Lower leg skin (tissue), 4 donors: ENCODE results near the gene DNER. TPM values are rescaled to one million over a fixed set of nuclear protein-coding genes. Genes with fewer than 3 reads are reported as not detected.
A peak's percentile ranks its signal among the peaks of the same experiment; 100 is the strongest.
"Not testable (repeated sequence)": the region's sequence is repeated elsewhere in the genome, so short reads cannot be mapped to it uniquely, and the experiment has no call there.

Source experiments
- DNase-seq, 2 donors: peaks; one replicate each; pipeline ENCODE4 v3.0.0-alpha.2; 2019; ENCODE audit warnings: low spot score in 2 of 2
- H3K4me3 ChIP-seq: fragments of 200-600 bp; sonication (generic); 2 replicates; pipeline ENCODE4 v1.5.1; 2017; ENCODE audit warnings: mild to moderate bottlenecking, low read depth; ENCODE audit not compliant: poor library complexity, severe bottlenecking
- CTCF ChIP-seq, 3 donors: fragments of 450-650 bp; IDR thresholded peaks; one replicate each; pipeline ENCODE4 v1.5.1; 2016; ENCODE audit warnings: antibody characterized with exemption in 3 of 3, mild to moderate bottlenecking in 3 of 3, moderate library complexity in 2 of 3
- POLR2A ChIP-seq, 2 donors: fragments of 450-650 bp; IDR thresholded peaks; one replicate each; pipeline ENCODE4 v1.6.1; 2016 to 2017; ENCODE audit warnings: antibody characterized with exemption in 2 of 2, mild to moderate bottlenecking in 1 of 2, moderate library complexity in 1 of 2
- WGBS, 2 donors: methylation state at CpG; one replicate each; pipeline ENCODE4 v1.1.5; 2018; 5-methylcytosine and 5-hydroxymethylcytosine counted together
- intact Hi-C: fragments of 100-400 bp; cut with DNase I; formaldehyde crosslinking; loops from one replicate; pipeline ENCODE4 v1.15.0; 2023; ENCODE audit warnings: low total_unique reads
- total RNA-seq, 4 donors: library from RNA; depleted of rRNA; stranded (reverse); fragments of >200 nt; gene quantifications; one replicate each; pipeline ENCODE4 v1.1.0, GENCODE V29; 2016

The DNER gene
- total RNA-seq, 4 donors from 2014 or later: 2.8 to 20.1 (median 12.8) TPM

- no peak for DNase-seq
- TF ChIP-seq POLR2A (IDR thresholded peaks at IDR 0.05) (no peak), CTCF (IDR thresholded peaks at IDR 0.05) (no peak)
- 76 to 86% methylated on average over 5 of the region's 5 CpGs for WGBS, 2 donors
- intact Hi-C loops: no loop called here
- no peak overlapping the region for H3K4me3 ChIP-seq
These were observed 10.3 kb downstream of the DNER start for GRCh38 chr2:229703909-229704630.

GRCh38 chr2:229701716-229702115 is 12.6 kb downstream of the DNER start:
- TF ChIP-seq CTCF (IDR thresholded peaks at IDR 0.05): no peak
- no peak for TF ChIP-seq POLR2A (IDR thresholded peaks at IDR 0.05)
- no peak overlapping the region for H3K4me3 ChIP-seq
- DNase-seq: peak in 1 of 2 donors; percentile 20
- WGBS, 2 donors: 43 to 46% methylated on average over 6 of the region's 6 CpGs
- intact Hi-C loops: no loop called here

- TF ChIP-seq POLR2A (IDR thresholded peaks at IDR 0.05): no peak
- no peak for TF ChIP-seq CTCF (IDR thresholded peaks at IDR 0.05)
- intact Hi-C loops: no loop called here
- WGBS, 2 donors: 68 to 83% methylated on average over 2 of the region's 2 CpGs
- H3K4me3 ChIP-seq: no peak overlapping the region
- no peak for DNase-seq
These were observed 13.3 kb downstream of the DNER start for GRCh38 chr2:229701062-229701461.

DNA sequence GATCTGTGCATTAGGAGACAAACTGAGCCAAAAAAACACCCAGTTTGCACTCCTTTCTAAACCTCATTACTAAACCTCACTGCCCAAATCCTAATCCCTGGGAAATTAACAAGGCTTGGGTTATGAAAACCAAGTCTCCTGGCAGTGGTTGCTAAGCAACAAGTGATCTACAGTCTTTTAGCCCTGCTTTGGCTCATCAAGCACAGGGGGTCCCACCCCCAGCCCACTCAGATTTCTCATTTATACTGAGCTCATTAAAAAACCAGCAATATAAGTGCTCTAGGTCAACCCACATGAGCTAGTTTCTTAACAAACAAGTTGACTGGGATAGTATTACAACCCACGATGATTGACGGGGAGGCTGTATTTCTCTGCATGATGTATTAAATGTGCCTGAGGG is 18.4 kb downstream of the DNER start:
- TF ChIP-seq CTCF (IDR thresholded peaks at IDR 0.05): no peak
- no peak for TF ChIP-seq POLR2A (IDR thresholded peaks at IDR 0.05)
- H3K4me3 ChIP-seq: no peak overlapping the region
- WGBS, 2 donors: 90 to 91% methylated on average over 2 of the region's 2 CpGs
- DNase-seq: no peak
- intact Hi-C loops: no loop called here

DNA sequence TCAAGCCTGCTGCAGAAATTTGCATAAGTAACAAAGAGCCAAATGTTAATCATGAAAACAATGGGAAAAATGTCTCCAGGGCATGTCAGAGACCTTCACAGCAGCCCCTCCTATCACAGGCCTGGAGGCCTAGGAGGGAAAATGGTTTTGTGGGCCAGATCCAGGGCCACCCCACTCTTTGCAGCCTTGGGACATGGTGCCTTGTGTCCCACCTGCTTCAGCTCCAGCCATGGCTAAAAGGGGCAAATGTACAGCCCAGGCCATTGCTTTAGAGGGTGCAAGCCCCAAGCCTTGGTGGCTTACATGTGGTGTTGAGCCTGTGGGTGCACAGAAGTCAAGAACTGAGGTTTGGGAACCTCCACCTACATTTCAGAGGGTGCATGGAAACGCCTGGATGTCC is 20.5 kb downstream of the DNER start:
- DNase-seq, intact Hi-C loops, H3K4me3 ChIP-seq: not testable (repeated sequence)
- WGBS, 2 donors: 60 to 91% methylated on average over 1 of the region's 1 CpG

DNA sequence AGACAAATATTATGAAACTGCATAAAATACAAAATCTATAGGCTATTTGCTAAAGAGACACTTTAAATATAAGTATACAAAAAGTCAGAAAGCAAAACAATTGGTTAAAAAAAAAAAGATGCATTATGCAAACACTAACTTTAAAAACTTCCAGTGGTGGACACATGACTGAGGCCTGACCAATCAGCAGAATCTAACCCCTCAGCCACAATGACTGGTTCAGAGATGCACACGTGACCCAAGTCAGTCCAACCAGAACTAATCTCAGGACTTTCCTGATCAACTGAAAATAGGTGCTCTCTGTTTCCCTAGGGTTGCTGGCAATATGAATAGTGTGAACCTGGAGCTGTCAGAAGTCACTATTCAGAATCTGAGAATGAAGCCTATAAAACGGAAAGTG is 22.7 kb downstream of the DNER start:
- intact Hi-C loops: no loop called here
- TF ChIP-seq POLR2A (IDR thresholded peaks at IDR 0.05) (no peak), CTCF (IDR thresholded peaks at IDR 0.05) (no peak)
- 80 to 85% methylated on average over 2 of the region's 2 CpGs for WGBS, 2 donors

More for the DNA sequence above, 22.7 kb downstream of the DNER start:
- DNase-seq: no peak
- H3K4me3 ChIP-seq: no peak overlapping the region
